ENCODE data around the gene CCDC158.

Gene CCDC158

DNA sequence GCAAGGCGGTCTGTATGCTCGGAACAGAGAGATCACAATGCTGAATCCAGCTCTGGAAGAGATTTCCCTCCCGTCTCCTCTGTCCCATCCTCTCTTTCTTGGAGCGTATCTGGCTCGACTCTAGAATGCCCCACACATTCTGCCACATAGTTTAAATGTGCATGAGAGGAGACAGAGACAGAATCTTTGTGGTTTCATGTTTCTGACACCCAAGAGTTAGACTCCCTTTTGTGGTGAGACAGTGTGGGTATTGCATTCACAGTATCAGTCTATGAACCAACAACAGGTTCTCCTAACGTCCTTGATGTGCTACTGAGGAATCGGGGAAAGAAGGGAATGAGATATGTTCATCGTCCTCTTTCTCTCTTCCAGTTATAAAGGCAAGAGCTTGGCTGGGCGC is 144.1 kb downstream of the CCDC158 start:
- no peak for DNase-seq

DNA sequence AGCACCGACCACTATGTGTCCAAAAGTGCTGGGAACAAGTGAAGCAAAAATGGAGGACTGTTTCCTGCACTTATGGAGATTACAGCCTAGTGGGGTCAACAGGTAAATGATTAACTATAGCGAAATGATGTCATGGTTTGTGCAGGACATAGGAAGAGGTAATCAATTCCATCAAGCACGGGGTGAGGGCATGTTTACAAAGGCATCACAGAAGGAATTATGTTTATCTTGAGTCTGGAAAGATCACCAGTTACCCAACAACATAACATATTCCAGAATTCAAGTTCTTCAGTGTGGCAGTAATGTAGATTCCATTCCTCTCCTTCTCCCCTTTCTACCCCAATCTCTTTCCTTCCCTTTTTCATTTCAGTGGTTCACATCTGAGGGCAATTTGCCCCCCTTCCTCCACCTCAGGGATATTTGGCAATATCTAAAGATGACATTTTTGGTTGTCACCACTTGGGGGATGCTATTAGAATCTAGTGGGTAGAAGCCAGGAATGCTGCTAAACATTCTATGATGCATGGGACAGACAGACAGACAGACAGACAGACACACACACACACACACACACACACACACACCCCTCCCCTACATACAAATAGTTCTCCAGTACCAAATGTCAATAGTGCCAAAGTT is 145.3 kb downstream of the CCDC158 start:
- no peak for DNase-seq

GRCh38 chr4:76272999-76273398 is 147.9 kb downstream of the CCDC158 start:
- DNase-seq: no peak

GRCh38 chr4:76272582-76272981 is 148.4 kb downstream of the CCDC158 start:
- DNase-seq: no peak

DNA sequence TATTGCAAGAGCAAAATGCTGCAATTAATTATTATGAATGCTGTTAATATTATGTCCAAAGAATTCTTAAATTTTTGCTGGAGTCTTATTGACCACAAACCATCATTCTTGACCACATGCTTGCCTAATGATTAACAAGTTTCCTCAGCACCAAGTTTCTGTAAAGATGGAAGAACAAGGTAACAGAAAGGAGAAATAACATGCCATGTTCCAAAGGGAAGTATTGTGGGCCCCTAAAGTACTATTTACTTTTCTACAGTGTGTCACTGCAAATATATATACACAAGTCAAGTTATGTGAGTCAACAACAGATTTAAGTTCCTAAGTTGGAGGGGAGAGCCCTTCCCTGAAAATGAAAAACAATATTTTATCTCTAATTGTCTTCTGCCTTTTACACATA is 148.9 kb downstream of the CCDC158 start:
- DNase-seq: no peak

GRCh38 chr4:76271248-76271647 is 149.7 kb downstream of the CCDC158 start:
- no peak for DNase-seq

- DNase-seq: no peak
Observed at GRCh38 chr4:76270244-76271175, 150.4 kb downstream of the CCDC158 start.

GRCh38 chr4:76267811-76268210 is 153.1 kb downstream of the CCDC158 start:
- no peak for DNase-seq

DNA sequence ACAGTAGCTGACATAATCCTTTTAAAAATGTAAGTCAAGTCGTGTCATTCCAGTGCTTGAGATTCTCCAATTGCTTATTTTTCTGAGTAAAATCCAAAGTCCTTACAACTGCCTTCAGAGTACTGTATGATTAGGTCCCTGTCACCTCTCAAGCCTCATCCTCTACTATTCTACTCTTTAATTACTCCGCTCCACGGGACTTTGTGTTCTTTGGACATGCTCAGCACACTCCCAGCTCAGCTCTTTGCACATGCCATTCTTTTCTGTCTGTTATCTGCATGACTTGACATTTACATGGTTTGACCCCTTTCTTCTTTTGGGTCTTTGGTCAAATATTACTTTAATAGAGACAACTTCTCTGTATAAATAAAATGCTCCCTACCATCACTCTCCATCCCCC is 154.3 kb downstream of the CCDC158 start:
- DNase-seq: no peak

GRCh38 chr4:76265631-76266218 is 155.2 kb downstream of the CCDC158 start:
- DNase-seq: no peak
